Mesendoderm (in vitro differentiated cells): ENCODE results near the gene MSX1.

ENCODE experiments used
- DNase-seq: peaks from one replicate; pipeline ENCODE4 v3.0.0; 2013
- H2AK5ac ChIP-seq: 2 replicates; pipeline ENCODE4 v1.6.1; 2013; ENCODE audit warnings: low read length, inconsistent platforms
- H2BK120ac ChIP-seq: 2 replicates; pipeline ENCODE4 v1.6.1; 2013; ENCODE audit warnings: low read depth, mild to moderate bottlenecking, low read length, moderate library complexity, mixed read lengths
- H2BK15ac ChIP-seq: replicated peaks from 2 replicates; pipeline ENCODE4 v1.6.1; 2013; ENCODE audit warnings: low read depth, mild to moderate bottlenecking, moderate library complexity
- H2BK5ac ChIP-seq: 2 replicates; pipeline ENCODE4 v1.6.1; 2013; ENCODE audit warnings: low read length, inconsistent platforms
- H3K18ac ChIP-seq: 2 replicates; pipeline ENCODE4 v1.6.1; 2013; ENCODE audit warnings: mild to moderate bottlenecking, low read length, mixed read lengths
- H3K23ac ChIP-seq: one replicate; pipeline ENCODE4 v1.6.1; 2013; ENCODE audit warnings: low read length
- H3K27ac ChIP-seq: 2 replicates; pipeline ENCODE4 v1.5.1; 2013; ENCODE audit warnings: low read depth, mild to moderate bottlenecking, inconsistent platforms, low read length, moderate library complexity
- H3K27me3 ChIP-seq: 2 replicates; pipeline ENCODE4 v1.6.1; 2013; ENCODE audit warnings: low read length, control low read depth, mild to moderate bottlenecking, inconsistent platforms; ENCODE audit not compliant: insufficient read depth, poor library complexity
- H3K36me3 ChIP-seq: 2 replicates; pipeline ENCODE4 v1.6.1; 2013; ENCODE audit warnings: low read length, inconsistent platforms; ENCODE audit not compliant: control insufficient read depth, insufficient read depth
- H3K4ac ChIP-seq: one replicate; pipeline ENCODE4 v1.6.1; 2013; ENCODE audit warnings: low read depth, mild to moderate bottlenecking, low read length, moderate library complexity
- H3K4me1 ChIP-seq: 2 replicates; pipeline ENCODE4 v1.6.1; 2013; ENCODE audit warnings: low read depth, low read length, inconsistent platforms; ENCODE audit not compliant: control insufficient read depth
- H3K4me2 ChIP-seq: 2 replicates; pipeline ENCODE4 v1.6.1; 2013; ENCODE audit warnings: low read length
- H3K4me3 ChIP-seq: 2 replicates; pipeline ENCODE4 v1.5.1; 2013; ENCODE audit warnings: mild to moderate bottlenecking, low read length
- H3K56ac ChIP-seq: one replicate; pipeline ENCODE4 v1.6.1; 2013; ENCODE audit warnings: low read length
- H3K79me1 ChIP-seq: 2 replicates; pipeline ENCODE4 v1.6.1; 2013; ENCODE audit warnings: low read length, inconsistent platforms
- H3K79me2 ChIP-seq: 2 replicates; pipeline ENCODE4 v1.6.1; 2013; ENCODE audit warnings: mild to moderate bottlenecking, low read length; ENCODE audit not compliant: control insufficient read depth, insufficient read depth
- H3K9ac ChIP-seq: 2 replicates; pipeline ENCODE4 v1.6.1; 2013; ENCODE audit warnings: low read length, inconsistent platforms
- H4K5ac ChIP-seq: one replicate; pipeline ENCODE4 v1.6.1; 2013; ENCODE audit warnings: low read length
- H4K8ac ChIP-seq: one replicate; pipeline ENCODE4 v1.6.1; 2013; ENCODE audit warnings: low read depth, mild to moderate bottlenecking, control low read depth, low read length, moderate library complexity
- WGBS: extraction: QIAGEN DNeasy Blood & Tissue Kit; methylation state at CpG from one replicate; pipeline ENCODE4 v1.1.7; 2013; ENCODE audit warnings: low lambda C conversion rate, missing lambda C conversion rate; ENCODE audit not compliant: insufficient coverage; ENCODE audit errors: extremely low coverage; 5-methylcytosine and 5-hydroxymethylcytosine counted together

Gene MSX1

GRCh38 chr4:4865705-4866123 is 6.2 kb downstream of the MSX1 start:
- H3K4me2 ChIP-seq = peak overlapping the region; percentile 94
- no CpG with 5 or more reads among the region's 36 CpGs for WGBS
- H2AK5ac ChIP-seq = no peak overlapping the region
- H3K79me1 ChIP-seq = no peaks in the 10 kb centered on the region
- H3K23ac ChIP-seq = no peak overlapping the region
- no peak for DNase-seq
- peaks cover 2% of the 10 kb centered on the region for H3K4me1 ChIP-seq
- no peak overlapping the region for H4K8ac ChIP-seq
- no peak overlapping the region for H2BK120ac ChIP-seq
- no peaks in the 10 kb centered on the region for H3K36me3 ChIP-seq
- H3K4ac ChIP-seq = no peak overlapping the region
- no peak overlapping the region for H4K5ac ChIP-seq
- H2BK15ac ChIP-seq = no peak overlapping the region
- H3K9ac ChIP-seq = peak overlapping the region; percentile 65
- no peak overlapping the region for H2BK5ac ChIP-seq
- H3K18ac ChIP-seq = peak overlapping the region; percentile 20
- H3K79me2 ChIP-seq = no peaks in the 10 kb centered on the region
- H3K4me3 ChIP-seq = peak overlapping the region; percentile 45
- H3K27ac ChIP-seq = no peak overlapping the region
- H3K56ac ChIP-seq = peak overlapping the region; percentile 79
- H3K27me3 ChIP-seq = peaks cover 69% of the 10 kb centered on the region

GRCh38 chr4:4866124-4866865 is 6.8 kb downstream of the MSX1 start:
- H3K4me3 ChIP-seq = peak overlapping the region; percentile 45
- peak overlapping the region; percentile 79 for H3K56ac ChIP-seq
- peak; percentile 75 for DNase-seq
- H3K79me2 ChIP-seq = no peaks in the 10 kb centered on the region
- peak overlapping the region; percentile 94 for H3K4me2 ChIP-seq
- peaks cover 2% of the 10 kb centered on the region for H3K4me1 ChIP-seq
- H3K18ac ChIP-seq = peak overlapping the region; percentile 20
- no peaks in the 10 kb centered on the region for H3K79me1 ChIP-seq
- H2AK5ac ChIP-seq = no peak overlapping the region
- H3K23ac ChIP-seq = no peak overlapping the region
- no peak overlapping the region for H2BK15ac ChIP-seq
- H3K9ac ChIP-seq = peak overlapping the region; percentile 65
- H2BK5ac ChIP-seq = no peak overlapping the region
- no peak overlapping the region for H2BK120ac ChIP-seq
- H4K5ac ChIP-seq = no peak overlapping the region
- H3K27me3 ChIP-seq = peaks cover 73% of the 10 kb centered on the region
- no peaks in the 10 kb centered on the region for H3K36me3 ChIP-seq
- no CpG with 5 or more reads among the region's 44 CpGs for WGBS
- no peak overlapping the region for H4K8ac ChIP-seq
- H3K27ac ChIP-seq = no peak overlapping the region
- H3K4ac ChIP-seq = no peak overlapping the region

- peaks cover 2% of the 10 kb centered on the region for H3K4me1 ChIP-seq
- no peaks in the 10 kb centered on the region for H3K79me2 ChIP-seq
- no peak overlapping the region for H2AK5ac ChIP-seq
- H2BK120ac ChIP-seq = no peak overlapping the region
- H4K5ac ChIP-seq = no peak overlapping the region
- H3K36me3 ChIP-seq = no peaks in the 10 kb centered on the region
- no peak overlapping the region for H2BK5ac ChIP-seq
- no peak overlapping the region for H3K23ac ChIP-seq
- H3K27ac ChIP-seq = no peak overlapping the region
- no peak overlapping the region for H4K8ac ChIP-seq
- peak overlapping the region; percentile 94 for H3K4me2 ChIP-seq
- H2BK15ac ChIP-seq = no peak overlapping the region
- no peak overlapping the region for H3K4me3 ChIP-seq
- no peak overlapping the region for H3K4ac ChIP-seq
- H3K79me1 ChIP-seq = no peaks in the 10 kb centered on the region
- peak; percentile 63 for DNase-seq
- peak overlapping the region; percentile 59 for H3K56ac ChIP-seq
- WGBS = no CpG with 5 or more reads among the region's 41 CpGs
- no peak overlapping the region for H3K18ac ChIP-seq
- H3K9ac ChIP-seq = peak overlapping the region; percentile 31
- peaks cover 73% of the 10 kb centered on the region for H3K27me3 ChIP-seq
These were observed 7.5 kb downstream of the MSX1 start for GRCh38 chr4:4866866-4867374.

GRCh38 chr4:4867375-4868039 is 8.0 kb downstream of the MSX1 start:
- H3K27me3 ChIP-seq = peaks cover 73% of the 10 kb centered on the region
- H3K4me1 ChIP-seq = peaks cover 2% of the 10 kb centered on the region
- H3K23ac ChIP-seq = no peak overlapping the region
- H3K36me3 ChIP-seq = no peaks in the 10 kb centered on the region
- peak overlapping the region; percentile 94 for H3K4me2 ChIP-seq
- no peak overlapping the region for H2BK15ac ChIP-seq
- H4K5ac ChIP-seq = no peak overlapping the region
- no peak overlapping the region for H2AK5ac ChIP-seq
- WGBS = 100% methylated on average over 3 of the region's 36 CpGs
- H3K79me1 ChIP-seq = no peaks in the 10 kb centered on the region
- H2BK5ac ChIP-seq = no peak overlapping the region
- no peak overlapping the region for H3K4me3 ChIP-seq
- no peak overlapping the region for H4K8ac ChIP-seq
- DNase-seq = peak; percentile 85
- no peaks in the 10 kb centered on the region for H3K79me2 ChIP-seq
- no peak overlapping the region for H3K18ac ChIP-seq
- H3K4ac ChIP-seq = no peak overlapping the region
- H3K27ac ChIP-seq = no peak overlapping the region
- no peak overlapping the region for H2BK120ac ChIP-seq
- no peak overlapping the region for H3K9ac ChIP-seq
- peak overlapping the region; percentile 59 for H3K56ac ChIP-seq

- H2BK5ac ChIP-seq = no peak overlapping the region
- H2BK120ac ChIP-seq = no peak overlapping the region
- no peak overlapping the region for H3K18ac ChIP-seq
- peaks cover 71% of the 10 kb centered on the region for H3K27me3 ChIP-seq
- H3K36me3 ChIP-seq = no peaks in the 10 kb centered on the region
- no peak overlapping the region for H3K27ac ChIP-seq
- H3K79me2 ChIP-seq = no peaks in the 10 kb centered on the region
- H3K79me1 ChIP-seq = no peaks in the 10 kb centered on the region
- no peak overlapping the region for H3K4me3 ChIP-seq
- no peak overlapping the region for H4K8ac ChIP-seq
- no peak overlapping the region for H3K23ac ChIP-seq
- H2AK5ac ChIP-seq = no peak overlapping the region
- H3K4me2 ChIP-seq = no peak overlapping the region
- no peak overlapping the region for H3K56ac ChIP-seq
- H3K4me1 ChIP-seq = peaks cover 2% of the 10 kb centered on the region
- no peak overlapping the region for H4K5ac ChIP-seq
- no peak overlapping the region for H3K4ac ChIP-seq
- H3K9ac ChIP-seq = no peak overlapping the region
- WGBS = no CpG with 5 or more reads among the region's 24 CpGs
- DNase-seq = peak; percentile 36
- no peak overlapping the region for H2BK15ac ChIP-seq
These were observed 8.7 kb downstream of the MSX1 start for GRCh38 chr4:4868040-4868757.
